Stimulated activated CD8-positive, alpha-beta memory T cell treated with anti-CD3 and anti-CD28 coated beads, Interleukin-12 subunit alpha, Interleukin-12 subunit beta, amount 100 ng/mL, for 4 hours (primary cell): ENCODE results near the gene LIPN.

Experiments
- DNase-seq: peaks from one replicate; pipeline ENCODE4 v3.0.0-alpha.2; 2020; ENCODE audit warnings: low read depth

The LIPN gene

DNA sequence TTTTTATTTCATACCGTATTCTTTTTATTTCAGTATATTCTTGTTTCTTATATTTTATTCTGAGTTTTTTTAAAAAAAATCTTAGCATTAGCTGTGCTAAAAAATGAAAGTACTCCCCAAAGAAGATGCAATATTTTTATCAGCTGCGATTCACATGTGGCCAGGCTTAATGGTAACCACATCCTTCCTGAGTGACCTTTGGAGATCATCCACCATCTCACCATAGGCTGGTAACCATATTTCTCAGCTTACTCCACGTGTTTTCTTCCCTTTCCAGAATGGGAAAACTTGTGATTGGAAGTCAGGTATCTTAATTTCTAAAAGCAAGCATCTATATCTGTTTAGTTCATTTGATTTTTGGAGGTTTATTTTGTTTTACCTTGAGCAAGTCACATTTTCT lies 23.9 kb downstream of the LIPN start:
- DNase-seq = no peak

DNA sequence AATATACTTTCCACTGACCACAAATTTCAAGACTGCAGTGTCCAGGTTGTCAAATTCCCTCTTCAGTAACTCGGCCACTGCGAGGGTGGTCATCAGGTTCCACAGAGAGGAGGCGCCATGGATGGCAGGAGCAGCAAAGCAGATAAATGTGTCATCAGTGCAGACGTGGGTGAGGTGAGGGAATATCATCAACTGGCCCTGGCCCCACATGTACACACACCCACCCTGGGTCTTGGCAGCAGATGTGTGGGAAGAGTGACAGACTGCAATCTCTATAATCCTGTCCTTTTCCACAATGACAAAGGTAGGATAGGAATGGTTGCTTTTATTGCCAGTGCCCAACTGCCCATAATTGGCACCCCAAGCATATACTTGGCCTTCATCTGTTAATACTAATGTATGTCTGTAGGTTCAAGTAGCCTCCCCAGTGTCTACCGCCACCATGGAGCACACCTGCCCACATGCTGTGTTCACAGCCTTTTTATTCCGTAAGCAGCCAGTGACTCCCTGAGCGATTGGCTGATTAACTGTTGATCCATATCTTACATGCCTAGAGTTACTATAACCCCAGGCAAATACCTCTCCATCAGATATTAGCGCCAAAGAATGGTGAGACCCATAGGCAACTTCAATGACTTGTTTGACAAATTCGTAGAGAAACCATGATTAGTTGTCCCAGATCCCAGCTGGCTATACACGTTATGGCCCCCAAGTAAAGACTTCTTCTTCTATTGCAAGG lies 26.4 kb downstream of the LIPN start:
- DNase-seq = no peak

DNA sequence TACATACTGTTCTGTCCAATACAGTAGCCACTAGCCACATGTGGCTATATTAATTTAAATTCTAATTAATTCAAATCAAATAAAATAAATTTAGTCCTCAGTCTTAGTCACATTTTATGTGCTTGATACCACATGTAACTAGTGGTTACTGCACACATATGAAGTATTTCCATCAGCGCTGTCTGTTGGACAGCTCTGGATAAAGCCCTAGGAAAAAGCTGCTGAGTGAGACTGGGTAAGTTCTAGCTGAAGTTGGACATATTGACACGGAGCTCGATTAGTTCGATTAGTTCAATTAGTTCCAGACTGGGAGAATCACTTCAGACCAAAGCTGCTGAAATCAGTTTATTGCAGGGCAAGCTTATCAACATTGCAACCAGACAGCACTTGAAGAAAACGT lies 27.6 kb downstream of the LIPN start:
- DNase-seq = no peak

DNA sequence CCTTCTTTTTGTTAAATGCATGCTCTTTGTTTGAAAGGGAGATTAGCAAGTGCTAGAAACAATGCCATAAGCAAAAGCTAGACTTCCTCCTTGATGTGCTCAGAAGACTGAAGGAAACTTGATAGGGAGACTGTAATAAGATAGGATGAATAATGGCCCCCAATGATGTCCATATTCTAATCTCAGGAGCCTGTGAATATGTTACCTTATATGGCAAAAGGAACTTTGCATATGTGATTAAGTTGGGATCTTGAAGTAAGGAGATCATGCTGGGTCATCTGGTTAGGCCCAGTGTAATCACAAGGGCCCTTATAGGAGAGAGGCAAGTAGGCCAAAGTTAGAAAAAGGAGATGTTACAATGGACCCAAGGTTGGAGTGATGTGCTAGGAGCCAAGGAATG lies 29.1 kb downstream of the LIPN start:
- DNase-seq = no peak

DNA sequence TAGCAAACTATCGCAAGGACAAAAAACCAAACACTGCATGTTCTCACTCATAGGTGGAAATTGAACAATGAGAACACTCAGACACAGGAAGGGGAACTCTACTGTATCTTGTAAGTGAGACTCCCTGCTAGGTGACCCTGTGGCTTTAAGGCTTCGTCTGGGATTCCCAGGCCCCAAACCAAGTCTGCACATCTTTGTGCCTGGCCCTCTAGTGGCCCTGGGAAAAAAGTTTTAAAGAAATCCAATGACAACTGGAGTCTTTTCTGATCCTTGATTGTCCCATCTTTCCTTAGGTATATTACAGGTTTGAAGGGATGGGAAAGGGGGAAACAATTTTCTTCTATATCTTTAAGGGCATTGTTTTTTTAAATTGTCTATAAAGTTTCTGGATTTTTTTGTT lies 32.1 kb downstream of the LIPN start:
- DNase-seq = no peak

DNA sequence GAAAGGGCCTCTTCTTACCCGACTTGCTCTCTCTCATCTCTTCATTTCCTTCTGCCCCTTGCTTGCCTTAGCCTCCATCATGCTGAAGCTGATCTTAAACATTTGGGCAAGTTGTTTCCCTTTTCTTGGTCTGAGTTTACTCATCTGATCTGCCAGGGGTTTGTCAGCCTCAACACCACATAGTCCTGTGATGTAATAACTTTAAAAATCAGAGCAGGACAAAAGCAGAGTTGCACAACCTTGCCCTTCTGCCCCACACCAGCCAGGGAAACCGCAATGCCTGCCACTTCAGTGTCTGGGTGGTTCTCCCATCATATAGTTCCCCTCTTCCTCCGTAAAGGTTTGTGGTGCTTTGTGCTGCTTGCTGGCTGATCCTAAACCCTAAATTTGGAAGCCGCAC lies 32.8 kb downstream of the LIPN start:
- DNase-seq = no peak

DNA sequence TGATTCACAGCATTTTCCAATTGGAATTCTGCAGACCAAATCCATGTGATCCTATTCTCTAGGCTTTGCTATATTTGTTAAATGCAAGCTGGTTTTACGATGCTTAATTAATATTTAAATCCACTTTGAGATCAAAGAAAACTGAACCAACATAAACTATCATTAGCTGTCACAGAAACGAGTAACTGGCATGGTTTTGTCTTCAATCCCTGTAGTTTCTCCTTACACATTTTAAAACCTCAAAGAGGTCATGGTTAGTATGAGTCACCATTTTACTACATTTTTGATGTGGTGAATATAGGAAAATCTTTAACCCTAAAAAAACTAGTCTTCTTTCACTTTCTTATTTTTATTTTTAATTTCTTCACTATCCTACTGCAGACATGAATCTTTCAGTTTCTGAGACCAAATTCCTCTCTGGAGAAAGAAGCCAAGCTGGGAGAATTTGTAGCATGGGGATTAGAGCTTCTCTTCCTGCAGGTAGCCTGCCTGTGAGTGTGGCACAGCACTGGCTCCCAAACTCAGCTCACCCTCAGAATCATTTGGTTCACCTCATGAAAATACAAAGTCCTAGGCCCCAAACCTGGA lies 34.0 kb downstream of the LIPN start:
- DNase-seq = no peak

DNA sequence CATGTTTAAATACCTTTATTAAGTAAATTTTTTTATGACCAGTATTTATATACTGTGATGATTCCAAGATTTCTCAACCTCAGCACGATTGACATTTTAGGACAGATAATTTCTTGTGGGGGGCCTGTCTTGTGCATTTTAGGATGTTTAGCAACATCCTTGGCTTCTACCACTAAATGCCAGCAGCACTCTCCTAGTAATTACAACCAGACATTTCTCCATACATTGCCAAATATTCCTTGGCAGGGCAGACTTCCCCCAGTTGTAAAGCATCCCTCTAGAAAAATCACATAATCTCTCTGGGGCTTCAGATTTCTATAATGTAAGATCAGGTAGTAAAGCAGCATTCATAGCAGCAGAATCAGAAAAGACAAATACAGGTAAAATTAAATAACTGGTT lies 34.9 kb downstream of the LIPN start:
- DNase-seq = no peak

DNA sequence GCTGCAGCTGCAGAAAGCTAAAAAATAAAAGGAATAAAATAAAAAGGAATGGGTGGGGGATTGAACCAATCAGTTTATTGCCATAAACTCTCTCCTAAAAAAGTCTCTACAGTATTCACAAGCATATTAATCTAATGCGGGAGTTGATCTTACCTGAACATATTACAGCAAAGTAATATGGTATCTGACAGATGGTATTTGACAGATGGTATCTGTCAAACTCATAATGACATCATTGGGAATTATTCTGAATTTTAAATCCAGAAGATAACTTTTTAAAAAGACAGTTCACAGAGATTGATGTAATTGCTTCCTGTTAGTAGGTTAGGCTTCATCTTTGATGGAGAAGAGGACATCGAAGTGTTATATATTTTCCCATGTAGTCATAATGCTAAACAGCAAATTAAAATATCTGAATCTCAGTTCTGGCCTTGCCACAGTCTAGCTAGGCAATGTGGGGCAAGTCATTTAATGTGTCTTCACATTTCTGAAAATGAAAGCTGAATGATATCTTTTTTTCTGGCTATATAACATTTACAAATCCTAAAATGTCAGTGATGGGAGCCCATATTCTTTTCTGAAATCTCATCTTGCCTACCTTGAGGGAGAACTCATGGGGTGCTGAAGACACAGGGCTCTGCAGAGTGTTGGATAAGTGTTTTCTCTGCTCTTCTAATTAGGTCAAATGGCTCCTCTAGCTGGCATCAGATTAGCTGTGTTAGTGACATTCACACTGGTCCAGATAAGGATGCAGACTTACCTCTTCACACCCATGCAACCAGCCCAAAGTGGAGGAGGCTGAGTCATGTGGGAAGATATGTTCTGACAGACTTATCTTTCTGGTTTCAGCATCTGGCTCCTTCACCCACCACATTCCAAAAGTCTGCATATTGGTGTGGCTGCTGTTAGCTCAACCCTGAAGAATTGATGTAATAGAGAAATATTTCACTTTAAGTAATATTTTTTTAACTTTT lies 40.6 kb downstream of the LIPN start:
- DNase-seq = no peak

DNA sequence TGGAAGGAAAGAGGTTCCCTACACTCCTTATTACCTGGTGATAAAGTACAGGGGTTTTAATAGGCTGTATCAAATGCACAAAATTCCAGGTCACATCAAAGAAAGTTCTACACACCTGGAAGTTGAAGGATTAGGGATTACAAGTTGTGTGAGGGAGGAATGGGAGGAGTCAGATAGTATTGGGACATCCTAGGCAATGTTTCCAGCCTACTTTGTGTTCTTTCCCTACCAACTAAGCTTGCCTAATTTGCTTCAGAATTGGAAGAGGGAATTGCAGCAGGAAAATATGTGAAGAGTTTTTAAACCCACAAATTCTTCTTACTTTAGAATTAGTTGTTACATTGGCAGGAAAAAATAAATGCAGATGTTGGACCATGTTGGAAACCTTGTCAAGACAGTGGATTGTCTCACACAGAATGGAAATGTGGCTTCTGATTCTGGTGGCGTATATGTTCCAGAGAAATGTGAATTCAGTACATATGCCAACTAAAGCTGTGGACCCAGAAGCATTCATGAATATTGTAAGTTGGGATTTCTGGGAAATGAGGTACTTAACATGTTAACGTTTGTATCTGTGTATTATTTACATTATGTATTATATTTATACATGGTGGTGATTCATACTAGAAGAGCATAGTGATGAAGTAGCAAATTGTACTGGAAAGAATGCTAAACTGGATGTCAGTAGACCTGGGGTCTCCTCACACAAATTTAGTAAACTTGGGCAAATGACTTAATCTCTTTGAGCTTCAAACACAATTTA lies 42.9 kb downstream of the LIPN start, which contains the start of gene LIPM:
Gene LIPM (plus strand): TSS at position 208 of the 763 bp plus-strand sequence. CDS start 167 bp downstream, at position 375.
- DNase-seq = no peak

DNA sequence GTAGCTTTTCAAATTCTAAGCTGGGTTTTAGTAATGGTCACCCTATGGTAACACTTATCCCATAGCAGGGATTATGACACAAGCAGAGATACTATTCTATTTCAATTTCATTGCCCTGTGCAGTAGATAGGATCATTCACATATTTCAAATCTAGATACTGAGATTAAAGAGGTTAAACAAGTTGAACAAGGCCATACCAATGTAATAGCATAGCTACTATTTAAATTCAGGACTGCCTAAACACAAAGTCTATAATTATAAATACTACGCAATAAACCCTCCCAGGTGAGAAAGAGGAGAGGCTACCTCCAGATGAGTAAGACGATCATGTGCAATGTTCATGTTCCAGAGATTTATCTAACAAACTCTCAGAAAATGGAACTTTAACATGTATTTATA lies 43.8 kb downstream of the LIPN start:
- DNase-seq = no peak

DNA sequence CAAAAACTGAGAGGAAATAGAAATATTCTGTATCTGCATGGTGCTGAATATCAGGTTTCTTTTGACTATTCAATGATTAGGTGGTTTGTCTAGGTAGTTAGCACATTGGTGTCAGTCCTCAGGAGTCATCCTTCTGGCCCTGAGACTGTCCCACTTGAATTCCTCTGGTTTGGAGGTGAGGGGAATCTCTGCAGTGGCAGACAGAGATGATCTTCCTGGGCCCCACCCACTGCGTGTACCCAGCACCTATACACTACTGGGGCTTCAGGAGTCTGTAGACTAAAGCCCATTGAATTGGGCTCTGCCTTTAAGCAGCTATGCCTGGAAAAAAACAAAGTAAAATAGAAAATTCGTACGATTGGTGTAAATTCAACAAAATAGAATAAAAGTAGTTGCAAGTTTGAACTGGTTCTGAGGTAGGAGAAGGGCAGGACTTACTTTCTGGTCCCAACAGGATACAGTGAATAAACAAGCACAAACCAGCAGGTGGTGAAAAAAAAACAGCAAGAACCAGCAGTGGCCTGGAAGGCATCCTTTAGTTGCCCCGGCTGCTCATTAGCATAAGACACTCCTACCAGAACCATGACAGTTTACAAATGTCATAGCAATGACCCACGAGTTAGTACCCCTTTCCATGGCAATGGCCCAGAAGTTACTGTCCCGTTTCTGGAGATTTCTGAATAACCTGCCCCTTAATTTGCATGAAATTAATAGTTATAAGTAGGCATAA lies 44.4 kb downstream of the LIPN start:
- no peak for DNase-seq

DNA sequence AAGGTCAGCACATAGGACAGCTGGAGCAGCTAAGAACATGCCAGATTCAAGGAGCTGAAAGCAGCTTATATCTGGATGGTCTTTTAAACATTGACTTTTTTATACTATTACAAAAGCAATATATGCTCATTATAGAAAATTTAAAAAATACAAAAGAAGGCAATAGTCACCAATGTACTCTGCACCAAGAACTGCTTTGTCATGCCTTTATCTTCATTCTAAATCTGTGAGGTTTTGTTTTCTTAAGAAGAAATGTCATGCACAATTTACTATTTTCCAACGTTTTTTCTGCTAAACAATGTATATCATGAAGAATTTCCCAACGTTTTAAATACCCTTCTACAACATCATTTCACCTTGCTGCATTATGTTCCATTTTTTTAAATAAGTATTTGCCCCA lies 45.5 kb downstream of the LIPN start:
- no peak for DNase-seq

DNA sequence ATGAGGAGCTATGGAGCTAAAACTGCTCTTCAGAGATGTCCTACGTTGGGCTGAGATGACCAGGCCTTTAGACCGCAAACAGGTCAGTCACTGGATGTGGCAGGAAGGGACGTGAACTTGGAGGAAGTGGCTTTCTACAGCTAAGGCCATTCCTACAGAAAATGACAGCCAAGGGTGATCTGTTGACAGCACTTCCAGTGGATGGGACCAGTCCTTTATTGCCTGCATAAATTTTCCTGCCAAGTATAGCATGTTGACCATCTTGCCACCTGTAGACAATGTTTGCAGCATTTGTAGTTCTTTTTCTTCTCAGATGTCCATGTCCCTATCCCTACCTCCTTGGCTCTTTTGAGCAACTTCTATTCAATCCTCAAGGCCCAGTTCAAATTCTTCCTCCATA lies 46.1 kb downstream of the LIPN start:
- no peak for DNase-seq

DNA sequence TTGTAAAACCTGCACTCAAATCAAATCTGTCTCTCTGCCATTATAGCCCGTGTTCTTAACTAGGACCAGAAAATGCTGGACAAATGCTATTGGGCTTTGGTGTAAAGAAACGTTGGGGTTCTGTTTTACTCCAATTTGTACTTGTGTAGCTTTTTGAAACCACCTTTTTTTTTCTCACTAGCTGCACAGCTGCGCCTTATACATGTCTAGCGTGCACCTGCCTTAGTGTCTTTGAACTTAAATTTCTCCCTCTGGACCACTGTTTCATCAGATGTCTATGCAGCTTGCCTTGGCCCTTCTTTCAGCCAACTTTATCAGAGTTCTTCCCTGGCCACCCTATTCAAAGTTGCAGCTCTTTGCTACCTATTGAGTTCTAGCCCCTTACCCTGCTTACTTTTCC lies 49.8 kb downstream of the LIPN start:
- no peak for DNase-seq

DNA sequence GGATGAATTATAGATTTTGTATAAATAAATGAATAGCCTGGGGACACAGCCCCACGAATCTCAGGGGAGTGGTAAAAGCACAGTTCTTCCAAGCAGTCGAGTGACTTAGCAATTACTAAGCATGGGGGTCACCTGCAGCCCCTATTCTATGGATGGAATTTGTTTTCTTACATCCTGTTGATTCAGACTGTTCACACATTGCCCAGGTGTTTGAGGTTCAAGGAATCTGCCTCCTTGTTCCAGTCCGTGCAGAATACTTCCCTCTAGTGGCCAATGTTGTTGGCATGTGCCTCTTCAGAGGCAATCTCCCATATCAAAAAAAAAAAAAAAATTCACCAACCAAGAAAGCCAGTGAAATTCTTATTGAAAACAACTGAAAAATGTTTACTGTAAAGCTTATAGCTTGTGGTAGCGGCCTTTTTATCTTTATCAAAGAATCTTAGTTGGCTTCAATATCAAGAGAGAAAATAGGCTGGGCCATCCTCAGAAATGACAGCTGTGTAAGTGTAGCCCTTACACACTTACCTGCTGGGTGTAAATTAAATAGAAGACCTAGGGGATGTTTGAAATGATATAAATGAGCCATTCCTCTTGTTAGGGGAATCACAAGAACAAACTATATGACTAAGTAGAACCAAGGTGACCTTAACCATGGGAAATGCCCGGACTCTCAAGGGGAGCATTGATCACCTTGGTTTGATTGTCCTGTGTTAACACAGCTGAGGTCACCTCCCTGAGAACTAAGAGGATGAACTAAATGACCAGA lies 50.6 kb downstream of the LIPN start:
- DNase-seq = no peak

DNA sequence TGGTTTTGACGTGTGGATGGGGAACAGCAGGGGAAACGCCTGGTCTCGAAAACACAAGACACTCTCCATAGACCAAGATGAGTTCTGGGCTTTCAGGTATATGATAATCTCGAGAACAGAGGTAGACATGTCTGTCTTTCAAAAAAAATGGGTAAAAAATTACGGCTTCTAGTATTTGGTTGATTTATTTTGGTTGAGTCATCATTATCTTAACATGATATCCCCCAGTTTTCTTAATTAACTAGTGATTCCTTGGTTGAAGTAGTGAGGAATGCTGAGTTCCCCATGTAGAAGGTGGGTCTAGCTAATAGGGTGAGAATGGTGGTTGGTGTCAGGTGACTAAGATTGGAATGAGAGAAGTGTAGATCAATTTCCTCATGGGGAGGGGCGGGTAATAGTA lies 53.4 kb downstream of the LIPN start:
- no peak for DNase-seq

DNA sequence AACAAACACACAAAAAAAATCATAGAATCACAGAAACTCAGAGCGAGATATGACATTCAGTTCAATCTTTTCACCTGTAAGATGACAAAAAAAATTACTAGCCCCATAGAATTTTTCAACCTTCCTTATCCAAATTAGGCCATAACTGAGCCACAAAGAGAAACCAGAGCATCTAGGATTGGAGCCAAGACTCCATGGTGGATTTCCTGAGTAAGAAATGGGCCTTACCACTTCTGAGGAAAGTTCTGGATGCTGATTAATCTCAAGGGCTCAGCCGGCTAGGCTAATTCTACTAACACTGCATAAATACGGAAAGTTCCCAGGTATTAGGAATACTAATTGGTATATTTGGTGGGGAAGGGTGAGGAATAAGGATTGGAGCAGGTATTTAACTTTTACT lies 59.5 kb downstream of the LIPN start:
- DNase-seq = no peak

DNA sequence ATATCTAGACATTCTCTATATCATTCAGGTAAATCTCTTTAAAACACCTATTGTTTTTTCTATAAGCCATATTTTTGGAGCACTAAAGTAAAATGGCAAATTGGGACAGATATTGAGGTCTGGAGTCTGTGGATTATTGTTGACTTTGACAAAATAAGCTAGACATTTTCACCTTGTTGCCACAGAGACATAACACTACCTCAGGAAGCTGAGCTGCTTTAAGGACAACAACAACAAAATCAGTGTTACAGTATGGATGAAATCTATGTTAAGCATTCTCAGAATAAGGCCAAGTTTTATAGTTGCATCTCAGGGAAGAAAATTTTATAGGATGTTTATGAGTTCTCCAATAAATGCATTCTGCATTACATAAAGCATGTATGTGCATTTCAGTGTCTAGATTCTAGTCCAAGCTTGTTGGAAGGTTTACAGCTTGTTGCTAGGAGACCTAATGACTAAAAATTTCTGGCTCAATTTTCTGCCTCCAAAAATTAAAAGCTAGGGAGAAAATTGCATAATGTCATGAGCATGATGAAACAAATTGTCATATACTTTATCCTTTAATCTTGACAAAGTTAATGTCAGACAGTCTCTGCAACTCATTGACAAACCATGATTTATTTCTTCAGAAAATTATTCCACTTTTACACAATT lies 61.1 kb downstream of the LIPN start:
- no peak for DNase-seq

DNA sequence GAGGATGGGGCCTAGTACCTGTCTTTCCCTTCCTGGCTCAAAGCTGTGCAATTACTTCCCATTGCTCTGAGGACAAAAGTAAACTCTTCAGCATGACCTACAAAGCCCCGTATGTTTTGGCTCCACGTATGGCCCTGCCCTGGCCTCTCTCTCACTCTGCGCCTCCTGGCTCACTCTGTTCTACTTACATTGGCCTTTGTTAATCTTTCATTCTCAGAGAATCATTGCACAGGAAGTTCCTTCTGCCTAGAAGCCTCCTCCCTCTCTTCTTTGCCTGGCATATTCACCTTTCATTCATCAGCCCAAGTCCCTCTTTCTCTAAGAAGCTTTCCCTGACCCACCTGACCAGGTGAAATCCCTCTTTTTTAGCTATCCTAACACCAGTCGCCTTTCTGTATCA lies 66.6 kb downstream of the LIPN start:
- no peak for DNase-seq
